GM21381 (cell line): ENCODE measurements around the gene TBC1D22A.
"Not testable (repeated sequence)": the region's sequence is repeated elsewhere in the genome, so short reads cannot be mapped to it uniquely, and the experiment has no call there.

Experiments
- ATAC-seq: cut with Tn5 transposase; IDR thresholded peaks from one replicate; pipeline ENCODE4 v1.9.1; 2021; ENCODE audit warnings: mild to moderate bottlenecking, moderate library complexity; ENCODE audit not compliant: unreplicated experiment

Gene TBC1D22A

DNA sequence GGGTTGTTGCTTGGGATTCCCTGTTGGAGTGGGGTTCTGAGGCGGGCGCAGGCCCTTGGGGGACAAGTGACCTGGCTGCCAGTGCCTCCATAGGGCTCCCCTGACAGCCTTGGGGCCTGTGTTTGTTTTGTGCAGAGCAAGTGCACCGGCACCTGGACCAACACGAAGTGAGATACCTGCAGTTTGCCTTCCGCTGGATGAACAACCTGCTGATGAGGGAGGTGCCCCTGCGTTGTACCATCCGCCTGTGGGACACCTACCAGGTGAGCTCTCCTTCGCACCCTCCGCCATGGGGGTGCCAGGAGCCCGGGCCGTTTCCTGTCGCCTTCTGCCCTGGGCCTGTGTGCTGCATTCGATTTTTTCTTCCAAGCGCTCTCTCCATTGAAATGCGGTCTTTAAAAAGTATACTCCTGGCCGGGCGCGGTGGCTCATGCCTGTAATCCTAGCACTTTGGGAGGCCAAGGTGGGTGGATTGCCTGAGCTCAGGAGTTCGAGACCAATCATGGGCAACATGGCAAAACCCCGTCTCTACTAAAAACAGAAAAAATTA lies 274.6 kb downstream of the TBC1D22A start:
- ATAC-seq = no peak

DNA sequence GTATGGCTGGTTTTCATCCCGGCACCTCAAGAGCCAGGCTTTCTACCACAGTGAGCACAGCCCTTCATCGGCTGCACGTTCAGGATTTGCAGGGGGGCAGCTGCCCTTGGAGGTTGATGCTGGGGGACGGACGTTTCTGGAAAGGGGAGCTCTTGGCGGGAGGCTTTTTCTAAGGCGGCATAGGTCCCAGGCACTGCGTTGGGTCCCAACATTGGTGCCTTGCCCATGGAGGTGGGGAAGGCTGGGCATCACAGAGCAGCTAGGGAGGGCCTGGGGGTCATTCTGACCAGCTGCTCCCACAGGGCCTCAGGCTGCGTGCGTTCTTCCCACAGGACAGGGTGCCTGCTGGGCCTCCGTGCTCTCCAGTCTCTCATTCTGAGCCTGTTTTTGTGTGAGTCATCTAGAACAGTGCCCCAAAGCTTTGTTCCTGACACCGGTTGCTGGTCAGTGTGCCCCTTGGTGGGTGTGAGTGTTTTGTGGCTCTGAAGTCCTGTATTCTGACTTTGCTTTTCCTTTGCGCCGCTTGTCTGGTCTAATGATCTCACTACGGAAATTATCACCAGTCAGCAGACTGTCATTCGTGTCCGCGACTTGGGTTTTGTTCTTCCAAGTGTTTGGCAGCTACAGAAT lies 275.9 kb downstream of the TBC1D22A start:
- ATAC-seq = no peak

DNA sequence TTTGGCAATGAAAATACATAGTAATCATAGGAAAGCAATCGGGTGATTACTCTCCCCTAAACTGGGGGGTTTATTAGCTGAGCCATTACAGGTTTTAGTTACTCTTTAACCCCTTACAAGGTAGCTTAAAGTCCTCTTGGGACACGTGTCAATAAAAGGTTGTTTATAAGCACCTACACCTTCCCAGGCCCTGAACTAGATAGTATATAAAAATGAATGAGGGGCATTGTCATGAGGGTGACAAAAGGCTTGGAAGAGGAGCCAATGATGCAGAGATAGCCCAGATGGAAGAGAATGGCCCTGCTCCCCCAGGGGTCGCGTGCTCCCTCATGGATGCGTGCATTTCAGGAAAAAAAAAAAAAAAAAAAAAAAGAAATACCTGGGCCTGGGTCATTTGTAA lies 276.9 kb downstream of the TBC1D22A start:
- no peak for ATAC-seq

DNA sequence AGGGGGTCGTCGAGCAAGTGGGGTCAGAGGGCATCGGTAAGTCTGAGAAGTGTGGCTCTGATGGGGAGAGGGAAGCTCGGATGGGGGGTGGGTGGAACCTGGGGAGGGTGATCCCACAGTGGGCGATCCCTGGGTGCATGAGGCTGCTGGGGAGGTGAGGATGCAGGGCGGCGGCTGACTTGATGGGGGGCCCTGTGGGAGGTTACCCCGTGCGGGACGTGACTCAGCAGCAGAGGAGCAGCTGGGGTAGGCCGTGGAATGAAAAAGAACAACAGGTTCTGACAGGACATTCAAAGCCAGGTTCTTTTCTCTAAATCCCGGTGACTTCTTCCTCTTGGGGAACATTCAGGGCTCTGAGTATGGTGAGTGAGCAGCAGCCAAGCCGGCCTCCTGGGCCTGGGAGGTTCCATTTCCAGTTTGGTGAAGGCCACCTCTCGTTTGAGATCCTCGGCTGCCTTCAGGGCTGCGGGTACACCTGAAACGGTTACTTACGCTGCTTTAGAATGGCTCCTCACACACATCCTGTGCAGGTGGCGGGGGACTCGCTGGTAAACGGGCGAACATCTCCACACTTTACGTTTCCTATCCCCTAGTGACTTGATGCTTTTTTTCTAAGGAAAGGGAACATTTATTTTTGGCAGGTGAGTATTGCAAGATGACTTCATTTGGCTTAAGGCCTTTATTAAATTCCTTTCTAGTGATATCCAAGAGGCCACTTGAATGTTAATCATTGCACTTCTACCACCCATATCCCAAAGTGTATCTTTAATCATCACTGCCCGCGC lies 278.2 kb downstream of the TBC1D22A start:
- no peak for ATAC-seq

DNA sequence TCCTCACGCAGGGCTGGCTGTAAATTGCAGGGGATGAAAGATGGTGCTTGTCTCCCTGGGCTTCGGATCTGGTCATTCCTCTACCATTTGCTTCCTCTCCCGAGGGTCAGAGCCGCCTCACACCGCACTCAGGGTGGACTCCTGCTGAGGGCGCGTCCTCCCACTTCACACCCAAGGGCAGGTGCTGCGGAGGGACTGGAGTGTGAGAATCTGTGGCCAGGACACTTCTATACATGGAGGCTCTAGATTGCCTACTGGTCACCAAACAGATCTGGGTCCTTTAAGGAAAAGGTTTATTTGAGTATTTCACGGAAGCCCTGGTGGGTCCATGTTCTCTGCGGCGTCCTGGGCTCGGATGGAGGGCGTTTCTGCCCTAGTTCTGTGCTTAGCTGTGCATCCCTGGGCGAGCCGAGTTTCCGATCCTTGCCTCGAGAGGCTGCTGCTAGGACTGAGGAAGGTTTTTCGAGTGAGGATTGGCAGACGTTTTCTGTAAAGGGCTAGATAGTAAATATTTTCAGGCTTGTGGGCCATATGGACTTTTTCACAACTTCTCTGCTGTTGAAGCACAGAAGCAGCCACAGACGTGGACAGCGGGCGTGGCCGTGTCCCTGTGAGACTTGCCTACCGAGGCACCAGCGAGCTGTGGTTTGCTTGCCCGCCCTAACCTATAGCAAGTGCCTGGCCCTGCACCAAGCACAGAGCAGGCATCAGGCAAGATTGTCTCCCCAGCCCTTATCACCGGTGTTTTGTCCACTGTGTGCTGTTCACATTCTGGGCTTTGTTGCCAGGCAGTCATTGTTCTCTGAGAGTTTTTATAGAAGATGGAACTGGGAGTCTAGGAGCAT lies 279.0 kb downstream of the TBC1D22A start:
- no peak for ATAC-seq

DNA sequence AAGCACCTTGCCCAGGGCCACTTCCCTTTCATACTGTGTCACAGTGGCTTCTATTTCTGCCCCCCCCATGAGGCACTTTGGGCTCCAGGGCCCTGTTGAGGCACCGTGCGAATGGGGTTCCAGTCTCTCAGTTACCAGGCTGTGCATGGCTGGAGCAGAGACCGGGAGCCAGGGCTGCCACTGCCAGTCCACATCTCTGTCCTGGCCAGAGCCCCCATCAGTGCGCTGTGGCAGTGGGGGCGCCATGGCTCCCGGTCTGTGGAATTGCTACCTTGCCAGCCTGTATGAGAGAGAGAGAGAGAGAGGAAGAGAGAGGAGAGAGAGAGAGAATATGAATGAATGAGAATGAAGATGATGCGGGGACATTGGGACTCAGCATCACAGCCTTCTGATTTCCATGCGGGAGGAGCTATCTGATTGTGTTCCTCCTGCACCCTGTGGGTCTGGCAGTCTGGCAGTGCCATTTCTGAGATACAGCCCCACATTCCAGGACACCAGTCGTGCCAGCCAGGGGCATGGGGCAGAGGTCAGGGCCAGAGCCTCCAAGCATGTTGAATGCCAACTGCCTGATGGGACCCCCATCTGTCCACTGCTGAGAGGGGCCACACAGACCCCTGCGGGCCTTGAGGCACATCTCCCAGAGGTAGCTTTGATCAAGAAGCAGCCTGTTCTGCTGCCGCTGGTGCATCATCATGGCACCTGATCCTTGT lies 279.8 kb downstream of the TBC1D22A start:
- no peak for ATAC-seq

DNA sequence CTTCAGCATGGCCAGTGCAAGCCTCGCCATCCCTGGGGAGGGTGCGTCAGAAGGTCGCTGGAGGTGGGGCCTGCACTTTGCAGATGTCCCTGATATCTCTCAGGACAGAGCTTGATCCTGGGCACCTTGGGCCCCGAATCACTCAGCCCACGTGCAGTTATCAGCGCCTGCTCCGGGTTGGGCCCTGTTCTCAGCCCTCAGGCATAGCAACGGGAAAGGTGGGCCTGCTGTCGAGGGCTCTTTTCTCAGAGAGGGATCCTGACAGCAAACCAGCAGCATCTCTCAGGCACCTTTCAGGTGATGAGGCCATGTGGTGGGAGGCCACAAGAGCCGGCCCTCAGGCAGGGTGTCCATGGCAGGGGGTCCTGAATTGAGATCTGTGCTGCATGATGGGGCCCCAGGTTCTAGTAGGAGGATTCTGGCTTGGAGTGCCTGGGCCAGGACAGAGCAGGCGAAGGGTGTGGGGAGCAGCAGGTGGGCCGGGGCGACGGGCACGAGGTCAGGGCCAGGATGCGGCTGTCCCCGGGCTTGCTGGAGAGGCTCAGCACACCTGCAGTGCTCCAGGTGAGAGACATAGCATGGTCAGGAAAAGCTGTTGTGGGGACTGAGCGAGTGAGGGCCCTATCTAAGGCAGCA lies 280.5 kb downstream of the TBC1D22A start:
- no peak for ATAC-seq

DNA sequence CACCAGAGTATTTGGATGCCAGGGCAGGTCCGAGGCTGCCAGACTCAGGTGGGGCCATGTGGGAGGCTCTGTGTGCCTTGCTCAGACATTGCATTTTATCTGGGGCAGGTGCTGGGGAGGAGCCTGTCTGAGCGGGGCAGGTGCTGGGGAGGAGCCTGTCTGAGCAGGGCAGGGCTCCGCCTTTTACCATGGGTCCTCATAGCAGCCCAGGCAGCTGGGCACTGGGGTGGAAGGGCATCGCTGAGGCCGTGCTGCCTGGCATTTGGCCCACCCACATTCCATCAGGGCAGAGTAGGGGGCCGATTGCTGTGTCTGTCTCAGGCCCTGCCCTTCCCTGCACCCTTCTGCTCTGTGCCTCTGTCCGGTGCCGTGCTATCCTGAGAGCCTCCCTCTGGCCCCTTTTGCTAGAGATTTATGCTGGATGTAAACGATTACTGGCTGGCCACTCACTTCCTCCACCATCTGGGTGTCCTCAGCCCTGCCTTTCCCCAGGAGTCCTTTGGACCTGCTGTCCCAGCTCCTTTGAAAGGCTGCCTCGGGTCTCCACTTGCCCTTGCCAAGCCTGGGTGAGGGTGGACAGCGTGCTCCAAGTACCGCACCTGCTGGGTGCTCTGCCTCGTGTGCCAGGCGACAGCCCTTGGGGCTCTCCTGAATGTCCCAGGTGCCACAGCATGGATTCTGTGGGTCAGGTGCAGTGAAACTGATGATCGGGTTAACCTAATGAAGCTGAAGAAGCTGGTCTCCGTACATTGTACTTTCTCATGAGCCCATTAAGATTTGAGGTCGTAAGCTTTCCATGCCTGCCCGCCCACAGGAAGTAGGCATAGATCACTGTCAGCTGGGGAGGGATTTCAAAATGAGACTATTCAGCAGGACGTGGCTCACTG lies 281.6 kb downstream of the TBC1D22A start:
- no peak for ATAC-seq

DNA sequence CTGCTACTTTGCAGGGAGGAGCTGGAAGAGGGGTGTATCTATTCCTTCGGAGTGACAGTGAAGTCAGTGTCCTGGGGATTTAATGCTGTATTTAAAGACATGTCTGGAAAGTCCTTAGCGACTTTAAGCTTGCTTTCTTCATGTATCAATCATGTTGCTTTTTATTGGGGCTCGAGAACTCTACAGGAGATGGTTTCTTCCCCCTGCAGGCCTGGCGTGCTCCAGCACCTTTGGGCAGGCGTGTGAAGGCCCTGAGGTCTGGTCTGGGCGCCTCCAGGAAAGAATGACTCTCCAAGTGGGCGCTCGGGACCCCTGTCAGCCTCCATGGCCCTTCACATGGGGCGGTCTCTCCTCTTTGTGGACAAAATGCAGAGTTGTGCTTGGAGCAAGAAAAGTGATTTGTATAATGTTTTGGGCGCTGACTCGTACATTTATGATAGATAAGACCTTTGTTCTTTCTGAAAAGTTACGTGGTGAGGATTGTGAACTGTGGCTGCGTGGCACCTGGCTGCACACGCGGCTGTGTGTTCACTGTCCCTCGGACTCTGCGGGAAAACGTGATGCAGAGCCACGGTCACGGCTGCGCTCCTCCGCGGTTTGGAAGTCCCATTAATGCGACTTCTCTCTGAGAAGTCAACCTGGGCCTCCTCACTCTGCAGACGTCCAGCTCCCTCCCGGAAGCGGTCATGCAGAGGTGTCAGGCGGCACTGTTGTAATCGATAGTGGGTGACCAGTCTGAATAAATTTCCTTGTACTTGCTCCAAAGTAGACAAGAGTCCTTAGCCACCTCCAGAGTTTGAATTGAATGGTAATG lies 282.5 kb downstream of the TBC1D22A start:
- no peak for ATAC-seq

DNA sequence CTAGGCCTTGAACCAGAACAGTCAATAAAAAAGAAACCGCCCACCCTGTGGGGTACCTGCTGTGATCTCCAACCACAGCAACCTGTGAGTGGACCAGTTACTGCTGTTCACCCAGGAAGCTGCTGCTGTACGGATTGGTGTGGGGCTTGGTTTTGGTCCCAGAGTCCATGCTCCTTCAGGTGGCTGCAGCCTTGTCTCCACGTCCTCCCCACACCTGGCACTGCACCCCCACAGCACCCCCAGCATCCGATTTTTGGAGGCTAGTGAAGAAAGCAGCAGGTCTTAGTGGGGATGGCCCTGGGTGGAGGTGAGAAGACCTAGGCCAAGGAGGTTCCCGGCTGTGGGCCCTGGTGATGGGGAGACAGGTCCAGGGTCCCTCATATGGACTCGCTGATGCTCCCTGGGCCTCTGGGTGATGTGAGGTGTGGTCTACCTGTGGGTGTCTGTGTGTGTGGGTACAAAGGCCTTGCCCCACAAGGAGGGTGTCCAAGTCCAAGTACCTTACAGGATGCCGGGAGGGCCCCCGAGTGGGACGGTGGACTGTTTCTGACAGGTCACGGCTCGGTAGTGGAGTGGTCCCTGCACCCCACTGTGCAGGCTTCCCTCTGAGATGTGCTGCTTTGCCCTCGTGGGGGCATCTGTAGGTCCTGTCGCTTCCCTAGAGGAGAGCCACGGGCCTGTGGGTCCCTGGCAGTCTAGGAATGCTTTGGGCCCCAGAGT lies 283.4 kb downstream of the TBC1D22A start:
- ATAC-seq = no peak

DNA sequence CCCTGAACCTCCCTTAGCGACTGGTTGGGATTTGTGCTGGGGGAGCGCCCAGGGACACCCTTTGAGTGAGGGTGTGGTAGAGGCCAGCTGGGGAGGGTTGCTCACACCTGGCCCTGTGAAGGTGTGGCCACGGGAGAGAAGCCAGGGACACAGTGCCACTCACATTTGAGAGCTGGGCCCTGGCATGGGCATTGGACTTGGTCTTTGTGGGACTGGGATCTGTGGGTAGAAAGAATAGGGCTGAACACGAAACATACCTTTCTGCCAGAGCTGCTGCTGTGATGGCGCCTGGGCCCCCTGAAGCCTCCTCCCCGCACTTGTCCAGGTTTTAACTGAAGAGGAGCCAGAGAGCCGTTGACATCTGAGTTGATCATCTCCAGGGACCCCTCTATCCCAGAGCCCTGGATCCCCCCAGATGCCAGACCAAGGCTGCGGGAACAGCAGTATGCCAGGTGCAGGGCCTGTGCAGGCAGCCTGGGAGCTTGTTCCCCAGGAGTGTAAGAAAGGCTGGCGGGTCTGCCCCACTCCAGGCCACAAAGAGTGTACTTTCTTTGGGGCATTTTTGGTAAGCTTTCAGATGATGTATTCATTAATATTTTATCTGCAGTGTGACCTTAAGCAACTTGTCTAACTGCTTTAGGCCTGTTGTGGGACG lies 284.1 kb downstream of the TBC1D22A start:
- no peak for ATAC-seq

DNA sequence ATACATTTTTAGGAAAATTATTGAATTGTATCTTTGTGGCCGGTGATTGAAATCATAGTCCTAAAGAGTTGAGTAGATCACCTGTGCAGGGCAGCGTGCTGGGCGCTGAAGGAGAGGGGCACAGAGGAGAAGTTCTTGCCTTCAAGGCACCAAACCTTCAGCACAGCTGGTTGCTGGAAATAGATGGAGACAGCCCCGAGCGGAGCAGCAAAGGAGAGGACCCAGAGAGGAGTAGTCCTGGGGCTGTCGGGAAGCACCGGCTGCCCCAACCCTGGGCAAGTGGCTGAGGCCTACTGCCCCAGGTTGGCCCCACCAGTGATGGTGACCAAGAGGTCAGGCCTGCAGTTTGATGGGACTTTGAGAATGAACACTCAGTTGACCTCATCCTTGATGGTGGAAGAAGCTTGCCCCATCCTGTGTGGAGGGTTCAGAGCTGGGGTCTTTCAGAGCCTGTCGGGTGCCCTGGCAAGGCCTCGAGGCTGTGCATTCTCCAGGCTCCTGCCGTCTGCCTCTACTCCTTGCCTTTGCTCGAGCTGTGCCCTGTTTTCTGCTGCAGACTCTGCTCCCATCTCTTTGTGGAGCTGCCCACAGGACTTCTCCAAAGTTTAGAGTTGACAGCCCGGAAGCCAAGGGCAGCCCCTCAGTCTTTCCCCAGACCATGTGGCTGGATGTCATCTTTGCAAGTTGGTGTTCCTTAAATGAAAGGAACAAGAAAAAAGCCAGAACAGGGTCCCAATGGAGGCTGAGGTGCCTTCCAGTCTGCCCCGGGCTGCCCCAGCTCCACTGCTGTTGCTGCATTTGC lies 285.1 kb downstream of the TBC1D22A start:
- no peak for ATAC-seq

DNA sequence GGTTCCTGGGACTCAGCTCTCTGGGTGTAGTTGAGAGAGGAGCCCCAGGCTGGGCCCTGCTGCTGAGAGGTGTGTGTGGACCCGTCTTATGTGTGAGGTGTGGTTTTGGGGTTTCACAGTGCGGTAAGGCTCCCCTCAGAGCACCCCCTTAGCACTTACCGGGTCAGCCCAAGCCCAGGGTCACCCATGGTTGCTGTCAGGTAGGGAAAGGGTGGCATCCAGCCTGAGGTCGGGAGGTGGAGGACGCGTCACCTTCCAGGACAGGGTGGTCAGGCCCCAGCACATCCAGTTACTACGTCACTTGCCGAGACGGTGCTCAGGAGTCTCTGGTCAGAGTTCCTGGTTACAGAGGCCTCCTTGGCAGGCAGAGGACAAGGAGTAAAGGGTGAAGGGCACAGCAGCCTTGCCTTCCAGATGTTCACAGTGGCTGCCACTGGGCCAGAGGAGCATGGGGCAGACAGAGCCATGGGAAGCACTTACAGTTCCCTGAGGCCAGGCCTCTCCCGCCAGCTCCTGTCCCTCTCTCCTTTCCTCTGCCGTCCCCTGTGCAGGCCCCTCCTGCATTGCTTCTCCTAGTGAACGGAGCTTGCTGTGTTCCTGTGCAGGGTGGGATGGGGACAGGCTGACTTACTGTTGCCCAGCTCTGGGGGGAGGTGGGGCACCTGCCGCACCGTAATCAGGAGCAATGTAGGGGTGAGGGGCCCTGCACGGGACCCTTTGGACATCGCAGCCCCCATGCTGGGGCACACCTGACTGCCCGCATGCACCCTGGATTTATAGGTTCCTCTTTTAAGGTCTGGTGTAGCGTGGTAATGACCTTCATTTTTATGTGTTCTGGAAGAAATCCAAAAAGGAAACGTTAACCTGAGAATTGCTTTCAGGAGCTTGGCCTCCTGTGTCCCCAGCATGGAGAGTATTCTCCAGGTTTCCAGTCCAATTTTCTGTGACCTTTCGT lies 285.9 kb downstream of the TBC1D22A start:
- ATAC-seq = no peak

DNA sequence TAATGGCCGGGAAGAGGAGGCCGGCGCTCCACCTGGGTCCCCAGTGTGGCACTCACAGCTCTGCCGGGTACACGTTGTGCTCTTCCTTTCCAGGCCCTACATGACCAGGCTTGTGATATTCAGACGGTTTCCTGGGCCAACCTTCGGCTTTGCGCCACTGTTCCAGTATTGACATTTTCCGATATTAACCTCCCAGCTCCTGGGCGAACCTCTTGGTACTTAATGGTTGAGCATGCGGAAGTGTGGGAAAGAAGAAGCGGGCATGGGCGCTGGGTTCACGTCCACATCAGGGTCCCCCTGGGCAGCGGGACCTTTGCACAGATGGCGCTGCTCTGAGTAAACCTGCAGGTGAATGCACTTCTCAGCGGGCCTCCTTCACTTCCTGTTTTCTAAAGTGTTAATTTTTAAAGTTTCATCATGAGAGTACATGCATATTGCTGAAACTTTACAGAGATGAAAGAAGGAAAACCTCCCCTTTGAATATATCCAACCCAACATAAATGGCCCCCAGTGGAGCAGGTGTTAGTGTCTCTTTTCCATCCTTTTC lies 286.7 kb downstream of the TBC1D22A start:
- no peak for ATAC-seq

DNA sequence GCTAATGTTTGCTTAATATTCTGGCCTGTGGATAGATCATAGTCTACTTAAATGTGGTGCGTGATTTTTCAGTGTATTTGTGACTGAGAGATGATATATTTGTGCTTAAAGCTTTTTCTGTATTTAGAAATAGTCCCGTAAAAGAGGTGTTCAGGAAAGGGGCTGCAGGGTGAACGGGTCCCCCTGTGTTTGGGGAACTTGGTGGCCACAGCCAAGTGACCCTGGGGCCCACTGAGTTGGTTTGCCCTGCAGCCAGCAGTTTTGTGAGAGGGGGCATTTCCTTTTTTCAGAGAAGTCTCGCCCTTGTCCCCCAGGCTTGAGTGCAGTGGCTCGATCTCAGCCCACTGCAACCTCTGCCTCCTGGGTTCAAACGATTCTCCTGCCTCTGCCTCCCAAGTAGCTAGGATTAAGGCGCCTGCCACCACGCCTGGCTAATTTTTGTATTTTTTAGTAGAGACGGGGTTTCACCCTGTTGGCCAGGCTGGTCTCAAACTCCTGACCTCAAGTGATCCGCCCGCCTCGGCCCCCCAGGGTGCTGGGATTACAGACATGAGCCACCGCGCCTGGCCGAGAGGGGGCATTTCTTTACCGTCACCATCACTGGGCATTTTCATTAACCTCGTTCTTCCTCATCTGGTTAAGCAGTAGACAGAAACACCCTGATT lies 287.4 kb downstream of the TBC1D22A start:
- ATAC-seq = not testable (repeated sequence)
